ENCODE data around the gene C1orf198.

C1orf198 gene

GRCh38 chr1:230907472-230908205 lies 39.3 kb upstream of the C1orf198 start:
- H3K27me3 ChIP-seq (ENCODE audit: low read depth, low read length): no peaks in the 10 kb centered on the region
- H3K4me2 ChIP-seq (ENCODE audit: low read length): no peak overlapping the region
- peaks cover 26% of the 10 kb centered on the region for H3K36me3 ChIP-seq (replicated peaks; ENCODE audit: low read depth, low read length)
- no peak for TF ChIP-seq CTCF (IDR thresholded peaks at IDR 0.05; ENCODE audit: low read depth, low read length)
- no peak for TF ChIP-seq EZH2phosphoT487 (IDR thresholded peaks at IDR 0.05; ENCODE audit: low read depth)
- no peaks in the 10 kb centered on the region for H4K20me1 ChIP-seq (ENCODE audit: insufficient read depth, low read length)
- no peaks in the 10 kb centered on the region for H3K9me3 ChIP-seq (ENCODE audit: insufficient read depth, low read length)
- H2AFZ ChIP-seq (ENCODE audit: low read depth, low read length): no peak overlapping the region
- H3K27ac ChIP-seq (ENCODE audit: low read length): no peak overlapping the region
- no peak overlapping the region for H3K4me3 ChIP-seq (ENCODE audit: low read length)
- H3K4me1 ChIP-seq (ENCODE audit: low read length): no peaks in the 10 kb centered on the region
- no peak overlapping the region for H3K9ac ChIP-seq (ENCODE audit: low read length)
- no peaks in the 10 kb centered on the region for H3K79me2 ChIP-seq (ENCODE audit: low read length)

GRCh38 chr1:230906226-230906625 lies 37.9 kb upstream of the C1orf198 start:
- Histone ChIP-seq H3K9ac (ENCODE audit: low read length) (no peak overlapping the region), H3K79me2 (ENCODE audit: low read length) (no peaks in the 10 kb centered on the region), H3K4me1 (ENCODE audit: low read length) (no peaks in the 10 kb centered on the region), H3K27me3 (ENCODE audit: low read depth, low read length) (no peaks in the 10 kb centered on the region), H3K9me3 (ENCODE audit: insufficient read depth, low read length) (no peaks in the 10 kb centered on the region), H3K36me3 (replicated peaks; ENCODE audit: low read depth, low read length) (peaks cover 22% of the 10 kb centered on the region), H3K4me2 (ENCODE audit: low read length) (no peak overlapping the region), H3K27ac (ENCODE audit: low read length) (no peak overlapping the region), H2AFZ (ENCODE audit: low read depth, low read length) (no peak overlapping the region), H3K4me3 (ENCODE audit: low read length) (no peak overlapping the region), H4K20me1 (ENCODE audit: insufficient read depth, low read length) (no peaks in the 10 kb centered on the region)
- TF ChIP-seq CTCF (IDR thresholded peaks at IDR 0.05; ENCODE audit: low read depth, low read length): no peak
- TF ChIP-seq EZH2phosphoT487 (IDR thresholded peaks at IDR 0.05; ENCODE audit: low read depth): no peak

GRCh38 chr1:230905733-230906132 lies 37.4 kb upstream of the C1orf198 start:
- no peaks in the 10 kb centered on the region for H3K4me1 ChIP-seq (ENCODE audit: low read length)
- no peak overlapping the region for H3K4me2 ChIP-seq (ENCODE audit: low read length)
- H3K27ac ChIP-seq (ENCODE audit: low read length): no peak overlapping the region
- no peak overlapping the region for H2AFZ ChIP-seq (ENCODE audit: low read depth, low read length)
- no peak overlapping the region for H3K9ac ChIP-seq (ENCODE audit: low read length)
- H4K20me1 ChIP-seq (ENCODE audit: insufficient read depth, low read length): no peaks in the 10 kb centered on the region
- H3K79me2 ChIP-seq (ENCODE audit: low read length): no peaks in the 10 kb centered on the region
- TF ChIP-seq EZH2phosphoT487 (IDR thresholded peaks at IDR 0.05; ENCODE audit: low read depth) (no peak), CTCF (IDR thresholded peaks at IDR 0.05; ENCODE audit: low read depth, low read length) (no peak)
- no peaks in the 10 kb centered on the region for H3K9me3 ChIP-seq (ENCODE audit: insufficient read depth, low read length)
- peaks cover 22% of the 10 kb centered on the region for H3K36me3 ChIP-seq (replicated peaks; ENCODE audit: low read depth, low read length)
- no peak overlapping the region for H3K4me3 ChIP-seq (ENCODE audit: low read length)
- no peaks in the 10 kb centered on the region for H3K27me3 ChIP-seq (ENCODE audit: low read depth, low read length)

GRCh38 chr1:230902349-230902923 lies 34.1 kb upstream of the C1orf198 start:
- H4K20me1 ChIP-seq (ENCODE audit: insufficient read depth, low read length): no peaks in the 10 kb centered on the region
- peaks cover 13% of the 10 kb centered on the region for H3K36me3 ChIP-seq (replicated peaks; ENCODE audit: low read depth, low read length)
- H3K4me3 ChIP-seq (ENCODE audit: low read length): no peak overlapping the region
- no peaks in the 10 kb centered on the region for H3K27me3 ChIP-seq (ENCODE audit: low read depth, low read length)
- TF ChIP-seq EZH2phosphoT487 (IDR thresholded peaks at IDR 0.05; ENCODE audit: low read depth): no peak
- TF ChIP-seq CTCF (IDR thresholded peaks at IDR 0.05; ENCODE audit: low read depth, low read length): no peak
- H3K27ac ChIP-seq (ENCODE audit: low read length): no peak overlapping the region
- no peaks in the 10 kb centered on the region for H3K79me2 ChIP-seq (ENCODE audit: low read length)
- no peaks in the 10 kb centered on the region for H3K9me3 ChIP-seq (ENCODE audit: insufficient read depth, low read length)
- H3K4me2 ChIP-seq (ENCODE audit: low read length): no peak overlapping the region
- no peaks in the 10 kb centered on the region for H3K4me1 ChIP-seq (ENCODE audit: low read length)
- H2AFZ ChIP-seq (ENCODE audit: low read depth, low read length): no peak overlapping the region
- H3K9ac ChIP-seq (ENCODE audit: low read length): no peak overlapping the region
